Mesendoderm (in vitro differentiated cells): Measurements from ENCODE around the gene GSTK1. TPM values are rescaled to one million over a fixed set of nuclear protein-coding genes. Genes with fewer than 3 reads are reported as not detected.
"Not testable (repeated sequence)": the region's sequence is repeated elsewhere in the genome, so short reads cannot be mapped to it uniquely, and the experiment has no call there.

ENCODE experiments used
- DNase-seq: peaks from one replicate; pipeline ENCODE4 v3.0.0; 2013
- H2AK5ac ChIP-seq: 2 replicates; pipeline ENCODE4 v1.6.1; 2013; ENCODE audit warnings: low read length, inconsistent platforms
- H2BK120ac ChIP-seq: 2 replicates; pipeline ENCODE4 v1.6.1; 2013; ENCODE audit warnings: low read depth, mild to moderate bottlenecking, low read length, moderate library complexity, mixed read lengths
- H2BK15ac ChIP-seq: replicated peaks from 2 replicates; pipeline ENCODE4 v1.6.1; 2013; ENCODE audit warnings: low read depth, mild to moderate bottlenecking, moderate library complexity
- H2BK5ac ChIP-seq: 2 replicates; pipeline ENCODE4 v1.6.1; 2013; ENCODE audit warnings: low read length, inconsistent platforms
- H3K18ac ChIP-seq: 2 replicates; pipeline ENCODE4 v1.6.1; 2013; ENCODE audit warnings: mild to moderate bottlenecking, low read length, mixed read lengths
- H3K23ac ChIP-seq: one replicate; pipeline ENCODE4 v1.6.1; 2013; ENCODE audit warnings: low read length
- H3K27ac ChIP-seq: 2 replicates; pipeline ENCODE4 v1.5.1; 2013; ENCODE audit warnings: low read depth, mild to moderate bottlenecking, inconsistent platforms, low read length, moderate library complexity
- H3K27me3 ChIP-seq: 2 replicates; pipeline ENCODE4 v1.6.1; 2013; ENCODE audit warnings: low read length, control low read depth, mild to moderate bottlenecking, inconsistent platforms; ENCODE audit not compliant: insufficient read depth, poor library complexity
- H3K36me3 ChIP-seq: 2 replicates; pipeline ENCODE4 v1.6.1; 2013; ENCODE audit warnings: low read length, inconsistent platforms; ENCODE audit not compliant: control insufficient read depth, insufficient read depth
- H3K4ac ChIP-seq: one replicate; pipeline ENCODE4 v1.6.1; 2013; ENCODE audit warnings: low read depth, mild to moderate bottlenecking, low read length, moderate library complexity
- H3K4me1 ChIP-seq: 2 replicates; pipeline ENCODE4 v1.6.1; 2013; ENCODE audit warnings: low read depth, low read length, inconsistent platforms; ENCODE audit not compliant: control insufficient read depth
- H3K4me2 ChIP-seq: 2 replicates; pipeline ENCODE4 v1.6.1; 2013; ENCODE audit warnings: low read length
- H3K4me3 ChIP-seq: 2 replicates; pipeline ENCODE4 v1.5.1; 2013; ENCODE audit warnings: mild to moderate bottlenecking, low read length
- H3K56ac ChIP-seq: one replicate; pipeline ENCODE4 v1.6.1; 2013; ENCODE audit warnings: low read length
- H3K79me1 ChIP-seq: 2 replicates; pipeline ENCODE4 v1.6.1; 2013; ENCODE audit warnings: low read length, inconsistent platforms
- H3K79me2 ChIP-seq: 2 replicates; pipeline ENCODE4 v1.6.1; 2013; ENCODE audit warnings: mild to moderate bottlenecking, low read length; ENCODE audit not compliant: control insufficient read depth, insufficient read depth
- H3K9ac ChIP-seq: 2 replicates; pipeline ENCODE4 v1.6.1; 2013; ENCODE audit warnings: low read length, inconsistent platforms
- H4K5ac ChIP-seq: one replicate; pipeline ENCODE4 v1.6.1; 2013; ENCODE audit warnings: low read length
- H4K8ac ChIP-seq: one replicate; pipeline ENCODE4 v1.6.1; 2013; ENCODE audit warnings: low read depth, mild to moderate bottlenecking, control low read depth, low read length, moderate library complexity
- WGBS: extraction: QIAGEN DNeasy Blood & Tissue Kit; methylation state at CpG from one replicate; pipeline ENCODE4 v1.1.7; 2013; ENCODE audit warnings: low lambda C conversion rate, missing lambda C conversion rate; ENCODE audit not compliant: insufficient coverage; ENCODE audit errors: extremely low coverage; 5-methylcytosine and 5-hydroxymethylcytosine counted together
- polyA plus RNA-seq, 2 experiments: library from polyadenylated mRNA; stranded (reverse); fragments of 200-250 nt; gene quantifications; one replicate each; pipeline ENCODE4 v1.2.3, GENCODE V29; 2013

GSTK1 gene
- 20.7 TPM for polyA plus RNA-seq (2013, experiment 1 of 2)
- 21.6 TPM for polyA plus RNA-seq (2013, experiment 2 of 2)

- H3K79me2 ChIP-seq: no peaks in the 10 kb centered on the region
- WGBS: no CpG with 5 or more reads among the region's 48 CpGs
- H4K5ac ChIP-seq: no peak within 1 kb of the TSS
- H3K79me1 ChIP-seq: no peaks in the 10 kb centered on the region
- no peak within 1 kb of the TSS for H2BK15ac ChIP-seq
- peak within 1 kb of the TSS; percentile 19 for H3K27ac ChIP-seq
- H3K4me3 ChIP-seq: peak within 1 kb of the TSS; percentile 90
- H4K8ac ChIP-seq: peak within 1 kb of the TSS; percentile 57
- no peaks in the 10 kb centered on the region for H3K27me3 ChIP-seq
- peak within 1 kb of the TSS; percentile 99 for H3K56ac ChIP-seq
- no peak within 1 kb of the TSS for H3K23ac ChIP-seq
- H3K4me1 ChIP-seq: no peaks in the 10 kb centered on the region
- peak within 1 kb of the TSS; percentile 66 for H3K4ac ChIP-seq
- H3K18ac ChIP-seq: peak within 1 kb of the TSS; percentile 75
- H3K36me3 ChIP-seq: no peaks in the 10 kb centered on the region
- peak; percentile 78 for DNase-seq
- H3K9ac ChIP-seq: peak within 1 kb of the TSS; percentile 95
- peak within 1 kb of the TSS; percentile 71 for H3K4me2 ChIP-seq
- H2BK120ac ChIP-seq: no peak within 1 kb of the TSS
- H2BK5ac ChIP-seq: no peak within 1 kb of the TSS
- no peak within 1 kb of the TSS for H2AK5ac ChIP-seq
These were observed at the start of gene GSTK1 for GRCh38 chr7:143263266-143264195. Gene GSTK1 (plus strand): TSS chr7:143263441. CDS start chr7:143263514, 73 bp downstream.

- H3K18ac ChIP-seq, H3K56ac ChIP-seq, H3K23ac ChIP-seq, H3K9ac ChIP-seq, H3K79me2 ChIP-seq, H4K5ac ChIP-seq, H3K79me1 ChIP-seq, H2AK5ac ChIP-seq, H3K4ac ChIP-seq, H3K4me3 ChIP-seq, H3K4me1 ChIP-seq, H3K4me2 ChIP-seq, H4K8ac ChIP-seq, H3K27ac ChIP-seq, H2BK5ac ChIP-seq, H2BK120ac ChIP-seq, H3K36me3 ChIP-seq, DNase-seq, H3K27me3 ChIP-seq, H2BK15ac ChIP-seq: not testable (repeated sequence)
- no CpG with 5 or more reads among the region's 4 CpGs for WGBS
These were observed 49.8 kb upstream of the GSTK1 start for GRCh38 chr7:143213478-143213877.

GRCh38 chr7:143214789-143215679 lies 48.2 kb upstream of the GSTK1 start:
- H3K9ac ChIP-seq: no peak overlapping the region
- H3K4me3 ChIP-seq: no peak overlapping the region
- no peaks in the 10 kb centered on the region for H3K36me3 ChIP-seq
- no peak overlapping the region for H3K4ac ChIP-seq
- no peak overlapping the region for H2AK5ac ChIP-seq
- DNase-seq: peak; percentile 88
- no peaks in the 10 kb centered on the region for H3K4me1 ChIP-seq
- H2BK15ac ChIP-seq: no peak overlapping the region
- no peak overlapping the region for H3K56ac ChIP-seq
- H3K4me2 ChIP-seq: no peak overlapping the region
- WGBS: no CpG with 5 or more reads among the region's 8 CpGs
- H3K79me2 ChIP-seq: no peaks in the 10 kb centered on the region
- H4K5ac ChIP-seq: no peak overlapping the region
- no peak overlapping the region for H3K18ac ChIP-seq
- H2BK5ac ChIP-seq: no peak overlapping the region
- no peak overlapping the region for H3K23ac ChIP-seq
- no peaks in the 10 kb centered on the region for H3K27me3 ChIP-seq
- H4K8ac ChIP-seq: no peak overlapping the region
- no peaks in the 10 kb centered on the region for H3K79me1 ChIP-seq
- H3K27ac ChIP-seq: no peak overlapping the region
- H2BK120ac ChIP-seq: no peak overlapping the region

GRCh38 chr7:143216151-143216550 lies 47.1 kb upstream of the GSTK1 start:
- H3K4me1 ChIP-seq: no peaks in the 10 kb centered on the region
- no peak overlapping the region for H3K4me2 ChIP-seq
- no peak overlapping the region for H3K4ac ChIP-seq
- H2AK5ac ChIP-seq: no peak overlapping the region
- H3K9ac ChIP-seq: no peak overlapping the region
- no peak overlapping the region for H4K5ac ChIP-seq
- no peak overlapping the region for H4K8ac ChIP-seq
- H3K56ac ChIP-seq: no peak overlapping the region
- no peak overlapping the region for H2BK15ac ChIP-seq
- H2BK5ac ChIP-seq: no peak overlapping the region
- no peak overlapping the region for H3K23ac ChIP-seq
- H3K79me2 ChIP-seq: no peaks in the 10 kb centered on the region
- H3K4me3 ChIP-seq: no peak overlapping the region
- H3K27me3 ChIP-seq: no peaks in the 10 kb centered on the region
- H3K18ac ChIP-seq: no peak overlapping the region
- no peaks in the 10 kb centered on the region for H3K36me3 ChIP-seq
- DNase-seq: no peak
- no CpG with 5 or more reads among the region's 6 CpGs for WGBS
- no peak overlapping the region for H3K27ac ChIP-seq
- no peak overlapping the region for H2BK120ac ChIP-seq
- no peaks in the 10 kb centered on the region for H3K79me1 ChIP-seq

GRCh38 chr7:143216686-143217085 lies 46.6 kb upstream of the GSTK1 start:
- no peaks in the 10 kb centered on the region for H3K36me3 ChIP-seq

More at GRCh38 chr7:143216686-143217085, 46.6 kb upstream of the GSTK1 start:
- Histone ChIP-seq H3K23ac (no peak overlapping the region), H3K27me3 (no peaks in the 10 kb centered on the region), H3K56ac (no peak overlapping the region), H2BK15ac (no peak overlapping the region), H3K4me3 (no peak overlapping the region), H3K4ac (no peak overlapping the region), H2BK5ac (no peak overlapping the region), H3K18ac (no peak overlapping the region), H3K79me1 (no peaks in the 10 kb centered on the region), H3K27ac (no peak overlapping the region), H4K5ac (no peak overlapping the region), H3K9ac (no peak overlapping the region), H3K79me2 (no peaks in the 10 kb centered on the region), H3K4me2 (no peak overlapping the region), H3K4me1 (no peaks in the 10 kb centered on the region), H2AK5ac (no peak overlapping the region), H4K8ac (no peak overlapping the region), H2BK120ac (no peak overlapping the region)
- DNase-seq: no peak
- WGBS: no CpG with 5 or more reads among the region's 2 CpGs
